Gastrocnemius medialis (tissue), 4 donors: Measurements from ENCODE around the gene HACL1. TPM values are rescaled to one million over a fixed set of nuclear protein-coding genes. Genes with fewer than 3 reads are reported as not detected.

Experiments
- ATAC-seq, 2 donors: fragments of 150-250 bp; one replicate each; pipeline ENCODE4 v1.9.1; 2016
- DNase-seq, 2 donors: peaks; one replicate each; pipeline ENCODE4 v3.0.0-alpha.2; 2019
- H3K27ac ChIP-seq, 4 donors: fragments of 200-600 bp; sonication (generic); 1 replicate in 1 of 4; 2 replicates in 3 of 4; pipeline ENCODE4 v1.5.1; 2016 to 2018; ENCODE audit warnings: mild to moderate bottlenecking in 2 of 4, moderate library complexity in 1 of 4
- H3K27me3 ChIP-seq, 3 donors: fragments of 200-600 bp; sonication (generic) in 2 of 3; 1 replicate in 1 of 3; 2 replicates in 2 of 3; pipeline versions ENCODE4 v1.5.1 to v1.6.0; 2016 to 2019; ENCODE audit warnings: mild to moderate bottlenecking in 1 of 3, moderate library complexity in 1 of 3
- H3K36me3 ChIP-seq, 2 donors: fragments of 200-600 bp; sonication (generic) in 1 of 2; one replicate each; pipeline ENCODE4 v1.5.1; 2017 to 2018
- H3K4me1 ChIP-seq, 2 donors: fragments of 200-600 bp; sonication (generic) in 1 of 2; one replicate each; pipeline ENCODE4 v1.5.1; 2016 to 2017; ENCODE audit warnings: mild to moderate bottlenecking in 2 of 2
- H3K4me3 ChIP-seq, 4 donors: fragments of 200-600 bp; sonication (generic) in 3 of 4; 1 replicate in 1 of 4; 2 replicates in 3 of 4; pipeline ENCODE4 v1.5.1; 2016 to 2019; ENCODE audit warnings: mild to moderate bottlenecking in 2 of 4
- H3K9me3 ChIP-seq, 3 donors: fragments of 200-600 bp; sonication (generic) in 2 of 3; 1 replicate in 1 of 3; 2 replicates in 2 of 3; pipeline ENCODE4 v1.5.1; 2016 to 2019
- CTCF ChIP-seq, 5 experiments: fragments of 450-650 bp in 3 of 5; fragments of 200-600 bp in 2 of 5; sonication (generic) in 2 of 5; IDR thresholded peaks in 4 of 5; conservative IDR thresholded peaks in 1 of 5; 1 replicate in 4 of 5; 2 replicates in 1 of 5; pipeline ENCODE4 v1.5.1; 2016 to 2019; ENCODE audit warnings: antibody characterized with exemption in 5 of 5, mild to moderate bottlenecking in 3 of 5, moderate library complexity in 3 of 5
- POLR2A ChIP-seq, 2 donors: fragments of 450-650 bp; IDR thresholded peaks; one replicate each; pipeline ENCODE4 v1.6.1; 2017; ENCODE audit warnings: antibody characterized with exemption in 2 of 2, mild to moderate bottlenecking in 2 of 2, moderate library complexity in 2 of 2
- in situ Hi-C, 4 donors: fragments of 200-750 bp; cut with MboI; loops; one replicate each; pipeline versions ENCODE4 v1.15.0 to v1.8.0; 2017; ENCODE audit warnings: low sequenced_read_pairs in 4 of 4
- intact Hi-C: fragments of 100-400 bp; cut with DNase I; formaldehyde crosslinking; loops from one replicate; pipeline ENCODE4 v1.15.1; 2023; ENCODE audit warnings: low total_unique reads
- total RNA-seq, 4 donors: library from RNA; depleted of rRNA; stranded (reverse); fragments of >200 nt; gene quantifications; one replicate each; pipeline versions ENCODE4 v1.1.0 to v1.2.3, GENCODE V29; 2016

The HACL1 gene
- total RNA-seq, 4 donors from 2014 or later, result 23.5 to 27.1 (median 24.5) TPM

GRCh38 chr3:15525790-15526189 lies 75.6 kb downstream of the HACL1 start:
- in situ Hi-C loops, result no loop called here
- peaks cover 33 to 41% of the 10 kb centered on the region in 2 donors for H3K4me1 ChIP-seq
- no peaks in the 10 kb centered on the region for H3K27me3 ChIP-seq
- no peak overlapping the region for H3K27ac ChIP-seq
- H3K36me3 ChIP-seq, result no peaks in the 10 kb centered on the region
- intact Hi-C loops, result no loop called here
- no peak for DNase-seq
- H3K4me3 ChIP-seq, result no peak overlapping the region
- no peak for ATAC-seq
- TF ChIP-seq POLR2A (IDR thresholded peaks at IDR 0.05) (no peak), CTCF (IDR thresholded peaks at IDR 0.05 in 4 of 5, conservative IDR thresholded peaks at IDR 0.05 in 1 of 5) (no peak)
- no peaks in the 10 kb centered on the region for H3K9me3 ChIP-seq

GRCh38 chr3:15523660-15524417 lies 77.5 kb downstream of the HACL1 start:
- no peaks in the 10 kb centered on the region for H3K27me3 ChIP-seq
- DNase-seq (peak in 1 of 2 donors; percentile 21), ATAC-seq (peak; percentile 52 to 60)
- H3K4me1 ChIP-seq, result peaks cover 50 to 60% of the 10 kb centered on the region in 2 donors
- no peaks in the 10 kb centered on the region for H3K36me3 ChIP-seq
- intact Hi-C loops, result no loop called here
- peak overlapping the region; percentile 88 to 96 (median 90) for H3K27ac ChIP-seq
- TF ChIP-seq POLR2A (IDR thresholded peaks at IDR 0.05) (peak in 1 of 2 donors; percentile 56), CTCF (IDR thresholded peaks at IDR 0.05 in 4 of 5, conservative IDR thresholded peaks at IDR 0.05 in 1 of 5) (no peak)
- in situ Hi-C loops, result no loop called here
- H3K4me3 ChIP-seq, result no peak overlapping the region
- H3K9me3 ChIP-seq, result no peaks in the 10 kb centered on the region

GRCh38 chr3:15522016-15522415 lies 79.4 kb downstream of the HACL1 start:
- peak in 1 of 2 donors; percentile 4 for ATAC-seq
- Histone ChIP-seq H3K27ac (peak overlapping the region; percentile 88 to 96 (median 90)), H3K9me3 (no peaks in the 10 kb centered on the region), H3K36me3 (no peaks in the 10 kb centered on the region), H3K27me3 (no peaks in the 10 kb centered on the region), H3K4me1 (peaks cover 54 to 66% of the 10 kb centered on the region in 2 donors), H3K4me3 (peak overlapping the region in 3 of 4 donors; percentile 37 to 46 (median 41))
- in situ Hi-C loops, result no loop called here
- DNase-seq, result no peak
- TF ChIP-seq CTCF (IDR thresholded peaks at IDR 0.05 in 4 of 5, conservative IDR thresholded peaks at IDR 0.05 in 1 of 5) (no peak), POLR2A (IDR thresholded peaks at IDR 0.05) (no peak)
- intact Hi-C loops, result no loop called here

GRCh38 chr3:15521573-15521965 lies 79.8 kb downstream of the HACL1 start, which contains the start of gene COLQ:
TSS of gene COLQ (minus strand) at chr3:15521706. CDS start at chr3:15521625, 81 bp downstream.
- in situ Hi-C loops, result no loop called here
- H3K4me3 ChIP-seq, result peak within 1 kb of the TSS; percentile 29 to 46 (median 39)
- peak in 1 of 2 donors; percentile 46 for DNase-seq

More at GRCh38 chr3:15521573-15521965, 79.8 kb downstream of the HACL1 start, which contains the start of gene COLQ:
- no peaks in the 10 kb centered on the region for H3K36me3 ChIP-seq
- intact Hi-C loops, result no loop called here
- H3K9me3 ChIP-seq, result no peaks in the 10 kb centered on the region
- H3K27me3 ChIP-seq, result no peaks in the 10 kb centered on the region
- peaks cover 54 to 66% of the 10 kb centered on the region in 2 donors for H3K4me1 ChIP-seq
- TF ChIP-seq POLR2A (IDR thresholded peaks at IDR 0.05) (peak in 1 of 2 donors; percentile 7), CTCF (IDR thresholded peaks at IDR 0.05 in 4 of 5, conservative IDR thresholded peaks at IDR 0.05 in 1 of 5) (no peak)
- peak within 1 kb of the TSS; percentile 88 to 96 (median 90) for H3K27ac ChIP-seq
- peak in 1 of 2 donors; percentile 12 for ATAC-seq
